ENCODE measurements around the gene MRPS26.

Gene MRPS26

DNA sequence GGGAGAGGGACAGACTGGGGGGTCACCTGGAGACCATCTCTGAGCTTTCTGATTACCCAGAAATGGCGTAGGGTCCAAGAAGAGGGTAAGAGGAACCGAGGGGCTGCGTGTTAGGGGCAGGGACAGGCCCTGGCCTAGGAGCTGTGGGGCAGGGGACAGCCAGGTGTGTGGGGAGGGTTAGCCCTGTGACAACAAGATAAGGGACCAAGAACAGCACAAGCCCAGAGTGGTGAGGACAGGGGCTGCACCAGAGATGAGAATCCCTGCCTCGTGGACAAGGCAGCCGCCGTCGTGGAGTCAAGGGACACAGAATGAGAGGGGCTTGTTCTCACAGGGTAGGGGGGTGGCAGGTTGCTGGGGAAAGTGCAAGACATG lies 39.1 kb downstream of the MRPS26 start:
- TF ChIP-seq CTCF (IDR thresholded peaks at IDR 0.05; ENCODE audit: low read depth, low read length) = no peak
- Histone ChIP-seq H3K9me3 (no peaks in the 10 kb centered on the region), H3K4me3 (ENCODE audit: low read depth, low read length) (no peak overlapping the region), H3K27me3 (peaks cover 29% of the 10 kb centered on the region), H3K4me1 (no peaks in the 10 kb centered on the region), H3K36me3 (no peaks in the 10 kb centered on the region)
- no peak for DNase-seq

- H3K9me3 ChIP-seq = no peaks in the 10 kb centered on the region
- H3K27me3 ChIP-seq = peaks cover 27% of the 10 kb centered on the region
- no peaks in the 10 kb centered on the region for H3K4me1 ChIP-seq
- DNase-seq = no peak
- no peak overlapping the region for H3K4me3 ChIP-seq (ENCODE audit: low read depth, low read length)
- H3K36me3 ChIP-seq = no peaks in the 10 kb centered on the region
- TF ChIP-seq CTCF (IDR thresholded peaks at IDR 0.05; ENCODE audit: low read depth, low read length) = no peak
Measured at GRCh38 chr20:3085571-3086072, 39.8 kb downstream of the MRPS26 start.

DNA sequence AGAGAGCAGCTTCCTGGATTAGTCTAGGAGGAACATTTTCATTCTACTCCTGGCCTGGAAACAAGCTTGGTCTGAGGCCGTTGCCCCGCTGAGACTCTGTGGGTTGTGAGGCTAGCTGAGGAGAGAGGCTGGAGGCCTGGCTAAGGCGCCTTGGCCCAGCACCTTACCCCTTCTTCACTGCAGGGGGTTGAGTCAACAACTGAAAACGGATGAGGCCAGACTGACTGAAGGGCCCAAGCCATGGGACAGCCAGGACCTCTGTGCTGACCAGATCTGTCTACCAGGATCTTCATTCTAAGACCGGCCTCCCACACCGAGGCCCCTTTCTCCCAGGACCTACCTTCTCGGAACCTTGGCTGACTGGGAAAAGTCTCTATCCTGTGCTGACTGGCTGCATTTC lies 42.2 kb downstream of the MRPS26 start:
- H3K9me3 ChIP-seq = no peaks in the 10 kb centered on the region
- DNase-seq = no peak
- no peaks in the 10 kb centered on the region for H3K36me3 ChIP-seq
- H3K27me3 ChIP-seq = peaks cover 9% of the 10 kb centered on the region
- TF ChIP-seq CTCF (IDR thresholded peaks at IDR 0.05; ENCODE audit: low read depth, low read length) = no peak
- no peak overlapping the region for H3K4me3 ChIP-seq (ENCODE audit: low read depth, low read length)
- H3K4me1 ChIP-seq = no peaks in the 10 kb centered on the region; the same call in 1 of the 2 replicates

DNA sequence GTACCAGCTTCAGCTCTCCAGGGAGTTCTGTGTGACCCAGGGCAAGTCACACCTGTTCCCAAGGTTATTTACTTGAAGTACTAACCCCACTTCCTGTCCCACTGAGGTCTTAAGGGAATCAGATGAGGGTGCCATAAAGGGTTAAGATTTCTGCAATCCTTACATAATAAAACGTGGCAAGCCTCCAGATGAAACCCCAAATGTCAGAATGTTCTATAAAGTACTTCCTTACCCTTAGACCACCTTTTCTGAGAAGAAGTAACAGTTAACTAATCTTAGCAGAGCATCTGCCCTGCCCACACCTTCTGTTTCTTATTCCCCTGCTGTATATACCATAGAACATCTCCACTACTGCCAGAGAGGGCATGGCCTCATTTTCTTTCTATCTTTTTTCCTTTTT lies 44.7 kb downstream of the MRPS26 start:
- Histone ChIP-seq H3K4me3 (ENCODE audit: low read depth, low read length) (no peak overlapping the region), H3K4me1 (no peaks in the 10 kb centered on the region; the same call in 1 of the 2 replicates), H3K27me3 (no peaks in the 10 kb centered on the region; the same call in 1 of the 2 replicates), H3K9me3 (no peaks in the 10 kb centered on the region), H3K36me3 (no peaks in the 10 kb centered on the region)
- TF ChIP-seq CTCF (IDR thresholded peaks at IDR 0.05; ENCODE audit: low read depth, low read length) = no peak
- no peak for DNase-seq

- no peak for TF ChIP-seq CTCF (IDR thresholded peaks at IDR 0.05; ENCODE audit: low read depth, low read length)
- Histone ChIP-seq H3K27me3 (no peaks in the 10 kb centered on the region; the same call in 1 of the 2 replicates), H3K36me3 (no peaks in the 10 kb centered on the region), H3K4me3 (ENCODE audit: low read depth, low read length) (peak overlapping the region; percentile 52), H3K4me1 (no peaks in the 10 kb centered on the region; the same call in 1 of the 2 replicates), H3K9me3 (no peaks in the 10 kb centered on the region)
- DNase-seq = peak; percentile 57
Measured at GRCh38 chr20:3092611-3093379, 46.9 kb downstream of the MRPS26 start.

DNA sequence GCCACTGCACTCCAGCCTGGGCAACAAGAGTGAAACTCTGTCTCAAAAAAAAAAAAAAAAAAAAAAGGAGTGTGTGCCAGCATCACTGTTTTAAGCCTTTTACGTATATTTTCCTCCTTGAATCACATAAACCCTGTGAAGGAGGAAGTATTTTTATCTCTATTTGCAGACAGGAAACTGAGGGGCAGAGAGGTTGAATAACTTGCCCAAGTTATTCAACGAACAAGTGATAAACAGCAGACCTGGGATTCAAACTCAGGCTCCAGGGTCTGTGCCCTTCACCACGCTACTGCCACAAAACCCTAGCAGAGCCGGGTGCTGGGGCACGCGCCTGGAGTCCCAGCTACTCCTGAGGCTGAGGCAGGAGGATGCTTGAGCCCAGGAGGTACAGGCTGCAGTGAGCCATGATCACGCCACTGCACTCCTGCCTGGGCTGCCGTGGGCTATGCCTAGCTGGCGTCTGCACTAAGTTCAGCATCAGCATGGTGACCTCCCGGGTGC lies 48.1 kb downstream of the MRPS26 start:
- H3K4me1 ChIP-seq = no peaks in the 10 kb centered on the region; the same call in 1 of the 2 replicates
- no peaks in the 10 kb centered on the region; the same call in 1 of the 2 replicates for H3K27me3 ChIP-seq
- no peak overlapping the region for H3K4me3 ChIP-seq (ENCODE audit: low read depth, low read length)
- no peak for DNase-seq
- TF ChIP-seq CTCF (IDR thresholded peaks at IDR 0.05; ENCODE audit: low read depth, low read length) = no peak
- no peaks in the 10 kb centered on the region for H3K36me3 ChIP-seq
- H3K9me3 ChIP-seq = no peaks in the 10 kb centered on the region

All from BE2C (cell line).